K562 (cell line): ENCODE data around the gene RNF222. TPM values are rescaled to one million over a fixed set of nuclear protein-coding genes. Genes with fewer than 3 reads are reported as not detected.

ENCODE experiments used
- ATAC-seq: fragments of 200-7000 bp; cut with Tn5 transposase; 3 replicates; pipeline ENCODE4 v1.9.1; 2020; ENCODE audit warnings: moderate library complexity
- BruUV-seq: library from RNA; stranded (reverse); fragments of 400-500 nt; replicated peaks from 2 replicates; lab custom pipeline; 2021; lab: Mats Ljungman, UMichigan
- CTCF ChIA-PET: fragments of 300-600 bp; formaldehyde crosslinking; extraction: SDS; loops from one replicate; lab custom pipeline; 2021; ENCODE audit warnings: low intra/inter-chr PET ratio; lab: Yijun Ruan, JAX
- POLR2A ChIA-PET: fragments of 300-600, 350-650 bp; sonication (Branson Sonifier 250); formaldehyde crosslinking; extraction: SDS; loops from one replicate; lab custom pipeline; 2021; ENCODE audit warnings: antibody characterized with exemption, inconsistent platforms; lab: Yijun Ruan, JAX
- DNase-seq, 4 experiments: peaks; one replicate each; pipeline versions ENCODE4 v3.0.0 to v3.0.0-alpha.2; 2011 to 2018; ENCODE audit warnings: low spot score in 3 of 4, mixed read lengths in 3 of 4; ENCODE audit errors: extremely low read depth in 1 of 4
- FAIRE-seq: peaks from 2 replicates; lab custom pipeline; 2011; peaks lifted over from hg19 to GRCh38; lab: Jason Lieb, UNC
- H2AFZ ChIP-seq: 2 replicates; pipeline ENCODE4 v1.6.0; 2011; ENCODE audit warnings: low read depth, low read length, control low read depth, inconsistent platforms
- H3K27ac ChIP-seq: fragments of 200-600 bp; 3 replicates; pipeline ENCODE4 v1.8.0; 2011; ENCODE audit warnings: low read depth, mild to moderate bottlenecking, control low read depth, inconsistent platforms, low read length, moderate library complexity, mixed read lengths; ENCODE audit errors: extremely low read depth
- H3K27me3 ChIP-seq, 2 experiments: fragments of 300-600 bp in 1 of 2; 2 replicates in 1 of 2; 3 replicates in 1 of 2; pipeline versions ENCODE4 v1.6.0 to v1.8.0; 2011; ENCODE audit warnings: inconsistent platforms in 2 of 2, low read length in 2 of 2, mild to moderate bottlenecking in 1 of 2, mixed read lengths in 1 of 2, moderate library complexity in 1 of 2; ENCODE audit not compliant: control insufficient read depth in 2 of 2, insufficient read depth in 2 of 2
- H3K36me3 ChIP-seq: fragments of 300-600 bp; 3 replicates; pipeline ENCODE4 v1.8.0; 2011; ENCODE audit warnings: mild to moderate bottlenecking, low read length, inconsistent platforms; ENCODE audit not compliant: control insufficient read depth, insufficient read depth
- H3K4me1 ChIP-seq, 2 experiments: fragments of 200-600 bp in 1 of 2; replicated peaks in 1 of 2; 2 replicates in 1 of 2; 3 replicates in 1 of 2; pipeline versions ENCODE4 v1.5.1 to v1.8.0; 2011; ENCODE audit warnings: inconsistent platforms in 2 of 2, low read length in 2 of 2, mild to moderate bottlenecking in 1 of 2, mixed read lengths in 1 of 2, moderate library complexity in 1 of 2; ENCODE audit not compliant: control insufficient read depth in 2 of 2, insufficient read depth in 2 of 2
- H3K4me2 ChIP-seq: 2 replicates; pipeline ENCODE4 v1.6.1; 2011; ENCODE audit warnings: low read length, control low read depth, inconsistent platforms, mixed read lengths; ENCODE audit not compliant: insufficient read depth
- H3K4me3 ChIP-seq: fragments of 200-600 bp; sonication (generic), shearing (Covaris generic); 2 replicates; pipeline ENCODE4 v1.5.1; 2016; ENCODE audit warnings: control low read depth, inconsistent platforms
- H3K79me2 ChIP-seq: fragments of 200-600 bp; 3 replicates; pipeline ENCODE4 v1.8.0; 2011; ENCODE audit warnings: low read length, inconsistent platforms; ENCODE audit not compliant: control insufficient read depth, insufficient read depth
- H3K9ac ChIP-seq, 2 experiments: 2 replicates each; pipeline versions ENCODE4 v1.6.0 to v1.6.1; 2011; ENCODE audit warnings: low read depth in 2 of 2, low read length in 2 of 2, control low read depth in 1 of 2, inconsistent platforms in 1 of 2, mild to moderate bottlenecking in 1 of 2, mixed read lengths in 1 of 2; ENCODE audit not compliant: insufficient read depth in 1 of 2
- H3K9me1 ChIP-seq: one replicate; pipeline ENCODE4 v1.6.0; 2011; ENCODE audit warnings: inconsistent platforms, mild to moderate bottlenecking, low read length, moderate library complexity; ENCODE audit not compliant: control insufficient read depth, insufficient read depth
- H3K9me3 ChIP-seq: replicated peaks from 2 replicates; pipeline ENCODE4 v1.5.1; 2011; ENCODE audit warnings: low read depth, low read length, inconsistent platforms; ENCODE audit not compliant: control insufficient read depth, insufficient read depth
- H4K20me1 ChIP-seq: replicated peaks from 2 replicates; pipeline ENCODE4 v1.6.1; 2011; ENCODE audit warnings: low read length, inconsistent platforms, mixed read lengths; ENCODE audit not compliant: control insufficient read depth, insufficient read depth
- CREBBP ChIP-seq: IDR thresholded peaks from one replicate; pipeline ENCODE4 v1.6.1; 2012; ENCODE audit warnings: low read depth, mild to moderate bottlenecking, control low read depth, inconsistent platforms, low read length
- FOXA3 ChIP-seq, 2 experiments: fragments of 450-650 bp in 1 of 2; sonication (generic) in 1 of 2; formaldehyde crosslinking; IDR thresholded peaks in 1 of 2; conservative IDR thresholded peaks in 1 of 2; 2 replicates each; pipeline versions ENCODE4 v1.4.0 to v1.8.0; 2020 to 2022; ENCODE audit warnings: mild to moderate bottlenecking in 2 of 2, missing genetic modification reagents in 1 of 2
- MEIS2 ChIP-seq: fragments of 450-650 bp; IDR thresholded peaks from 2 replicates; pipeline ENCODE4 v1.6.1; 2014; ENCODE audit warnings: mild to moderate bottlenecking; ENCODE audit not compliant: partially characterized antibody
- TFAM ChIP-seq: fragments of 250-450 bp; sonication (Bioruptor Pico); conservative IDR thresholded peaks from 2 replicates; pipeline ENCODE4 v1.5.0; 2021; ENCODE audit warnings: mild to moderate bottlenecking, moderate library complexity
- WGBS: fragments of 100-300 bp; shearing (Covaris generic); methylation state at CpG from one replicate; pipeline ENCODE4 v1.1.6; 2016; ENCODE audit warnings: low coverage, mixed read lengths; ENCODE audit not compliant: insufficient coverage; ENCODE audit errors: missing lambda C conversion rate; 5-methylcytosine and 5-hydroxymethylcytosine counted together
- in situ Hi-C: fragments of 300-500 bp; cut with MboI; formaldehyde crosslinking; loops from 4 replicates; pipeline ENCODE4 v1.15.0; 2018; ENCODE audit warnings: inconsistent platforms, mixed read lengths
- intact Hi-C: fragments of 100-400 bp; cut with micrococcal nuclease; formaldehyde crosslinking; loops from 2 replicates; pipeline ENCODE4 v1.14.2; 2022
- polyA plus RNA-seq, 8 experiments: library from polyadenylated mRNA; depleted of rRNA in 4 of 8; stranded (reverse) in 5 of 8; unstranded in 3 of 8; fragments of >200 nt; fragmentation: Nextera tagmentation in 2 of 8; fragmentation: Illumina TruSeq in 1 of 8; extraction: Ambion mirVana in 2 of 8; extraction: Trizol in 1 of 8; gene quantifications; 2 replicates each; pipeline versions ENCODE4 v1.2.1 to v1.2.3, GENCODE V29; 2011 to 2014; ENCODE audit warnings: inconsistent platforms in 1 of 8, missing spikeins in 1 of 8
- total RNA-seq, 7 experiments: library from RNA; depleted of rRNA in 6 of 7; stranded (reverse); fragments of >200 nt in 6 of 7; fragmentation: Illumina TruSeq in 2 of 7; extraction: Trizol in 2 of 7; gene quantifications; 2 replicates each; pipeline versions ENCODE4 v1.2.1 to v1.2.3, GENCODE V29; 2011 to 2021; ENCODE audit warnings: low replicate concordance in 1 of 7
- TF ChIP-seq, protein P1 (sequence below), 2 experiments: IDR thresholded peaks in 1 of 2; conservative IDR thresholded peaks in 1 of 2; 2 replicates each; pipeline ENCODE4 v1.6.1; 2016; ENCODE audit warnings: low read depth in 2 of 2, mild to moderate bottlenecking in 1 of 2, missing compliant biosample characterization in 1 of 2, missing genetic modification characterization in 1 of 2, moderate library complexity in 1 of 2
- TF ChIP-seq, protein P2 (sequence below), 2 experiments: fragments of 150-350 bp in 1 of 2; IDR thresholded peaks; 2 replicates each; pipeline ENCODE4 v1.6.1; 2012 to 2016; ENCODE audit warnings: low read depth in 2 of 2, low read length in 2 of 2, mild to moderate bottlenecking in 1 of 2, moderate library complexity in 1 of 2

The RNF222 gene
- total and polyA plus RNA-seq, 9 of the 15 experiments (the other 6 are each of a cell fraction or from before 2014, with no cell fraction given): not detected

DNA sequence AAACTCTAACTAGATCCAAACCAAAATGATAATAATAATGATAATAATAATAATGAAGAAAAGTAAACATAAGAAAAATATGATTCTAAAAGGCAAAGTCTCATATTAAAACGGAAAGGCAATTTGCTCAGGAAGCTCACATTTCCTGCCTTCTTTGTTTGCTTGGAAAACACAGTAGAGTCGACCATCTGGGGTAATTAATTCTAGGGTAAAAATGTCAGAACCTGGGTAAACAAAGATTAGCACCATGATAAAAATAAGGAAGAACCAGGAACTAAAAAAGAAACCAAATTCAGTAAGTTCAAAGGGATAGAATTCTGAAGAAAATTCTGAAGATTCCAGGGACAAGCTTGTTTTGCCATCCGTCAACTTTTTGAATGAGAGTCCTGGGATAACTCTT lies 37.4 kb downstream of the RNF222 start:
- intact Hi-C loops (no loop called here), in situ Hi-C loops (no loop called here)
- FAIRE-seq (no peak), DNase-seq (no peak), ATAC-seq (no peak)
- peak overlapping the region; percentile 80 for H2AFZ ChIP-seq
- CTCF ChIA-PET: no interaction called here
- POLR2A ChIA-PET: interaction anchor here (0.7 to 4.5 kb wide), 3 partner anchors 16 to 1316 kb away, joined by 3 to 25 read pairs (median 3); partner anchors contain the start of gene KRABD2
- H3K4me1 ChIP-seq: peaks cover 0 to 30% of the 10 kb centered on the region in 2 experiments; a peak in 4 of 5 replicates
- 0 out of 2 replicates have a peak overlapping the region, but pooled peaks have one; percentile 51 for H3K4me2 ChIP-seq
- H3K27me3 ChIP-seq: no peaks in the 10 kb centered on the region
- no peaks in the 10 kb centered on the region for H4K20me1 ChIP-seq
- no peaks in the 10 kb centered on the region for H3K9me1 ChIP-seq
- H3K9ac ChIP-seq: peak overlapping the region in 1 of 2 experiments; percentile 34; a peak in 1 of 4 replicates
- H3K9me3 ChIP-seq: no peaks in the 10 kb centered on the region
- H3K27ac ChIP-seq: no peak overlapping the region
- BruUV-seq: no TSS peak
- TF ChIP-seq, protein P1, sequence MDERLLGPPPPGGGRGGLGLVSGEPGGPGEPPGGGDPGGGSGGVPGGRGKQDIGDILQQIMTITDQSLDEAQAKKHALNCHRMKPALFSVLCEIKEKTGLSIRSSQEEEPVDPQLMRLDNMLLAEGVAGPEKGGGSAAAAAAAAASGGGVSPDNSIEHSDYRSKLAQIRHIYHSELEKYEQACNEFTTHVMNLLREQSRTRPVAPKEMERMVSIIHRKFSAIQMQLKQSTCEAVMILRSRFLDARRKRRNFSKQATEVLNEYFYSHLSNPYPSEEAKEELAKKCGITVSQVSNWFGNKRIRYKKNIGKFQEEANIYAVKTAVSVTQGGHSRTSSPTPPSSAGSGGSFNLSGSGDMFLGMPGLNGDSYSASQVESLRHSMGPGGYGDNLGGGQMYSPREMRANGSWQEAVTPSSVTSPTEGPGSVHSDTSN (CRISPR knock-in tag; IDR thresholded peaks at IDR 0.05; ENCODE audit: low read depth): no peak
- TF ChIP-seq, protein P1 (tag; conservative IDR thresholded peaks at IDR 0.05; ENCODE audit: low read depth): peak; percentile 38
- TF ChIP-seq MEIS2: peak; percentile 63
- TF ChIP-seq, protein P2, sequence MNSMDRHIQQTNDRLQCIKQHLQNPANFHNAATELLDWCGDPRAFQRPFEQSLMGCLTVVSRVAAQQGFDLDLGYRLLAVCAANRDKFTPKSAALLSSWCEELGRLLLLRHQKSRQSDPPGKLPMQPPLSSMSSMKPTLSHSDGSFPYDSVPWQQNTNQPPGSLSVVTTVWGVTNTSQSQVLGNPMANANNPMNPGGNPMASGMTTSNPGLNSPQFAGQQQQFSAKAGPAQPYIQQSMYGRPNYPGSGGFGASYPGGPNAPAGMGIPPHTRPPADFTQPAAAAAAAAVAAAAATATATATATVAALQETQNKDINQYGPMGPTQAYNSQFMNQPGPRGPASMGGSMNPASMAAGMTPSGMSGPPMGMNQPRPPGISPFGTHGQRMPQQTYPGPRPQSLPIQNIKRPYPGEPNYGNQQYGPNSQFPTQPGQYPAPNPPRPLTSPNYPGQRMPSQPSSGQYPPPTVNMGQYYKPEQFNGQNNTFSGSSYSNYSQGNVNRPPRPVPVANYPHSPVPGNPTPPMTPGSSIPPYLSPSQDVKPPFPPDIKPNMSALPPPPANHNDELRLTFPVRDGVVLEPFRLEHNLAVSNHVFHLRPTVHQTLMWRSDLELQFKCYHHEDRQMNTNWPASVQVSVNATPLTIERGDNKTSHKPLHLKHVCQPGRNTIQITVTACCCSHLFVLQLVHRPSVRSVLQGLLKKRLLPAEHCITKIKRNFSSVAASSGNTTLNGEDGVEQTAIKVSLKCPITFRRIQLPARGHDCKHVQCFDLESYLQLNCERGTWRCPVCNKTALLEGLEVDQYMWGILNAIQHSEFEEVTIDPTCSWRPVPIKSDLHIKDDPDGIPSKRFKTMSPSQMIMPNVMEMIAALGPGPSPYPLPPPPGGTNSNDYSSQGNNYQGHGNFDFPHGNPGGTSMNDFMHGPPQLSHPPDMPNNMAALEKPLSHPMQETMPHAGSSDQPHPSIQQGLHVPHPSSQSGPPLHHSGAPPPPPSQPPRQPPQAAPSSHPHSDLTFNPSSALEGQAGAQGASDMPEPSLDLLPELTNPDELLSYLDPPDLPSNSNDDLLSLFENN (IDR thresholded peaks at IDR 0.05; ENCODE audit: low read depth in 2 of 2, low read length in 2 of 2): no peak
- TF ChIP-seq CREBBP: no peak
- peak in 1 of 2 experiments; percentile 86; a peak in 2 of 4 replicates for TF ChIP-seq FOXA3 (CRISPR knock-in tag; conservative IDR thresholded peaks at IDR 0.05 in 1 of 2, IDR thresholded peaks at IDR 0.05 in 1 of 2)
- TF ChIP-seq TFAM (CRISPR knock-in tag): no peak
- 30% methylated on average over 3 of the region's 3 CpGs for WGBS
- no peak overlapping the region for H3K4me3 ChIP-seq
- H3K79me2 ChIP-seq: no peaks in the 10 kb centered on the region
- H3K36me3 ChIP-seq: no peaks in the 10 kb centered on the region
